A673 (cell line): ENCODE results near the gene PALD1.

ENCODE experiments used
- CTCF ChIP-seq: fragments of 300-800, 200-600 bp; sonication (generic); conservative IDR thresholded peaks from 2 replicates; pipeline ENCODE4 v1.5.1; 2017; ENCODE audit warnings: low read depth, mild to moderate bottlenecking, antibody characterized with exemption, low read length, moderate library complexity, mixed read lengths
- EZH2 ChIP-seq: fragments of 200-600 bp; sonication (generic); IDR thresholded peaks from 2 replicates; pipeline ENCODE4 v1.6.1; 2017; ENCODE audit warnings: borderline replicate concordance, low read depth, mild to moderate bottlenecking, mixed read lengths, antibody characterized with exemption, low read length; ENCODE audit not compliant: poor library complexity, severe bottlenecking

DNA sequence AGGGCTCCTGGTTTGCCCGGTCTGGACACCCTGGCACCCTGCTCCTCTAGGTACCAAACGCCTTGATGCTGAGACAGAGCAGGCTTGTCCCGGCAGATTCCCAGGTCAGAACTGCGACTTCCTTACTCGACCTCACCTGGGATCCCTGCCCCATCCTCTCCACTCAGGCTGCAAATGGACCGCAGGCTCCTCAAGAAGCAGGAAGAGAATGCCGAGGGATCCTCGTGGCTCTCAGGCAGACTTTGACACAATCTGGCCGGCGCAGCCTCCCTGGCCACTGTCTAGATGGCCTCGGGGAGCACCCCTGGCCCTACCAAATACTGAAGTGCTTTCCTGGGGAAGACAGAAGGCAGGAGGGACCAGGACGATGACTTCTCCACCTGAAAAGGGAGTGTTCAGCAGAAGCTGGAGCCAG is 36.7 kb upstream of the PALD1 start:
- TF ChIP-seq CTCF = no peak
- no peak for TF ChIP-seq EZH2
